ENCODE results near the gene PRMT6.
"Not testable (repeated sequence)": the region's sequence is repeated elsewhere in the genome, so short reads cannot be mapped to it uniquely, and the experiment has no call there.

Gene PRMT6

DNA sequence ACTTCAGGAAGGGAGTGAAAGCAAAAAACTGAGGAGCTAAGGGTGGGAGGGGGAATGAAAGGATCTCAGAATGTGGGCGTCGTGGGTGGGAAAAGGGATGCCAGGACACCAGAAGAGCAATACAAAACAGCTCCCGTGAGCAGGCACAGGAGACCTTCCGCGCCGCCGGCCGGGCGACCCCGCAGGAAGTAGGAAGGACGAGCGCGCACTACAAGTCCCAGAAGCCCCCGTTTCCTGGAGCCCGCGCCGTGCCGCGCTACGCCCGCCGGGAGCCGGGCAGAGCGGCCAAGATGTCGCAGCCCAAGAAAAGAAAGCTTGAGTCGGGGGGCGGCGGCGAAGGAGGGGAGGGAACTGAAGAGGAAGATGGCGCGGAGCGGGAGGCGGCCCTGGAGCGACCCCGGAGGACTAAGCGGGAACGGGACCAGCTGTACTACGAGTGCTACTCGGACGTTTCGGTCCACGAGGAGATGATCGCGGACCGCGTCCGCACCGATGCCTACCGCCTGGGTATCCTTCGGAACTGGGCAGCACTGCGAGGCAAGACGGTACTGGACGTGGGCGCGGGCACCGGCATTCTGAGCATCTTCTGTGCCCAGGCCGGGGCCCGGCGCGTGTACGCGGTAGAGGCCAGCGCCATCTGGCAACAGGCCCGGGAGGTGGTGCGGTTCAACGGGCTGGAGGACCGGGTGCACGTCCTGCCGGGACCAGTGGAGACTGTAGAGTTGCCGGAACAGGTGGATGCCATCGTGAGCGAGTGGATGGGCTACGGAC lies at the start of gene PRMT6:
Gene PRMT6, plus strand, starts transcription at position 249 of the 771 bp plus-strand sequence. Its CDS starts 42 bp downstream, at position 291.
- DNase-seq = peak; percentile 95

DNA sequence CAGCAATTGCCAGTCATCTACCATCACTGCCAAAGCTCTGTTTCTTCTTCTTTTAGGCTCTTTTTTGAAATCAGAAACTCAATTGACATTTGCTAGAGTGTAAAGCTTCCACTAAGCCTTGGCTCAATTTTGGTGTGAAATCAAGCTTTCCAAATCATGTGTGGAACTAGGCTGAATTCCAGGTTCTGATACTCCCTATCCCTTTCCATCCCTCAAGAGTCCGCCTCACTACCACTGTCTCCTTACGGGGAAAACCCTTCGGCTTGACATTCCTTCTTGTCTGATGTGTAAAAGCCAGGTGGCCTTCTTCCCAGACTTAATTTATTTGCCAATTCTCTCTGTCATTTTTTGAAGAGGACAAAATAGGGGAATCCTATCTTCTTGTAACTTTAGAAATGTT lies 47.2 kb upstream of the PRMT6 start:
- no peak for DNase-seq

DNA sequence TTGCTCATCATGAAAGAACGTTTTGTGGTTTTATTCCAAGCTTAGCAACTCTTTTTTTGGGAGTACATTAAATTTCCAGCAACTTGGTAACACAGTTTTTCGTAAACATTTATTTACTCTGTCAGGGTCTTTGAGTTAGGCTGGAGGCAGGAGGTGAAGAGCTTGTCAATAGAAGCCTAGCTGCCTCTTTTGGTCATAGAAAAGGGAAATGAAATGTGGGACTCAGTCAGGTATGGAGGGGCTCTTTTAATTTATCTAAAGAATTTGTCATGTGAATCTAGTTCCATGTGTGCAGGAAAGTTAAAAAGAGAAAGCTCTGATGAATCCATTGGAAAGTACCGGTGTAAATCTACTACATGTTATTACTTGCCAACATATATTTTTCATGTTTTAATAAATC lies 45.9 kb upstream of the PRMT6 start:
- DNase-seq = no peak

DNA sequence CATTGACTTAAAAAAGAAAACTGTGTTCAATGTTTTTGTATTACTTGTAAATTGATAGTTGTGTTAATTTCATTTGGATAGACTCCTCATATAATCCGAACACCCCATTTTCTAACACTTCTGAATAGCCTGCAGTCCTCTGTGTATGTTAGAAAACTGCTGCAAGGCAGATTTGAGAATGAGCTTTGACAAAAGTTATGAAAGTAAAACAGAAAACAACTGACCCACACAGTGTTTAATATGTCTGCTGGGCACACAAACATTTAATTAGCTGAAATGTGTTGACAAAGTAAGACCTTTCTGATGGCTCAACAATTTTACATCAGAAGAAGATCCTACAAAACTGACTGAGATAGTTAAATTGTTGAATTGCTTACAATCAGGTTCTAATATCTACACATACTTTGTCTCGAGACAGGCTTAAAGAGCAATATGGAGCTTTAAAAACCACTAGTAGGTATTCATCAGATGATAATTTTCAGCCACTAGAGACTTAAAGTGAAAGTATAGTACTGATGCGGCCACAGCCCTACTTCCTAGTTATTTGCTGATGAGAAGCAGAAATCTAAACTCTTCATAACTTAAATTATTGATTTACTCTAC lies 40.0 kb upstream of the PRMT6 start:
- no peak for DNase-seq

DNA sequence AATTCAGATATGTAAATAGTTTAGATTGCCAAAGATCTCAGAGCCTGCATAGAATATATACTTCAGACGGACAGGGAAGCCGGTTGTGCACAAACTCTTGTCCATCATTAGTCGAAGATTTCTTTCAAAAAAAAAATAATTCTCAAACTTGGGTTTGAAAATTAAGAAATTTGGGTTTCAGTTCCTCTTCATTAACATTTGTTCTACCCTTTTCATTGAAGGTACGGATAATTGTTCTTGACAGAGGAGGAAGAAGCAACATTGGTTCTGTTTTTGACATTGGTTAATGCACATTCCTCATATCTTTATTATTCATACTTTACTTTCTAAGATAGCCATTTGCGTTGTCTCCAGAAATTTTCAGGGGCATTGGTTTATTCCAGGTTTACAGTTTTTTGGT lies 38.0 kb upstream of the PRMT6 start:
- DNase-seq = no peak

DNA sequence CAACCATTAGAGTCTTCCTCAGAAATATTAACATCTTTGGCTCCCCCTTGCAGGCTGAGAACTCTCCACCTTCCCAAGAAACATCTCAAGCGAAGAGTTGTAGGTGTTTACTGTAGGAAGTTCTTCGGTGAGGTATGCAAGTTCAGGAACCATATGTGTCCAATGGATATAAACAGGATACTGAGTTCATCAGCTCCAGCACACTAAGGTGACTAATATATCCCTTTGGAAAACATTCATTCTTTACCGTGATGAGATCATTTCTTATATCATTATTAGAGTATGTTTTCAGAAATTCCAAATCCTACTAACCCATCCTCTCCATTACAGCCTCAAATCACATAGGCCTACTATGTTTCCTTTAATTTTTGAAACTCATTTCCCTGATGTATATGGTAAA lies 37.3 kb upstream of the PRMT6 start:
- DNase-seq = no peak

DNA sequence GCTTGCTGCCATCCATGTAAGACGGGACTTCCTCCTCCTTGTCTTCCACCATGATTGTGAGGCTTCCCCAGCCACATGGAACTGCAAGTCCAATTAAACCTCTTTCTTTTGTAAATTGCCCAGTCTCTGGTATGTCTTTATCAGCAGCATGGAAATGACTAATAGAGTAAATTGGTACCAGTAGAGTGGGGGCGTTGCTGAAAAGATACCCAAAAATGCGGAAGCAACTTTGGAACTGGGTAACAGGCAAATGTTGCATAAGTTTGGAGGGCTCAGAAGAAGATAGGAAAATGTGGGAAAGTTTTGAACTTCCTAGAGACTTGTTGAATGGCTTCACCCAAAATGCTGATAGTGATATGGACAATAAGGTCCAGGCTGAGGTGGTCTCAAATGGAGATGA lies 17.6 kb upstream of the PRMT6 start:
- DNase-seq = not testable (repeated sequence)

DNA sequence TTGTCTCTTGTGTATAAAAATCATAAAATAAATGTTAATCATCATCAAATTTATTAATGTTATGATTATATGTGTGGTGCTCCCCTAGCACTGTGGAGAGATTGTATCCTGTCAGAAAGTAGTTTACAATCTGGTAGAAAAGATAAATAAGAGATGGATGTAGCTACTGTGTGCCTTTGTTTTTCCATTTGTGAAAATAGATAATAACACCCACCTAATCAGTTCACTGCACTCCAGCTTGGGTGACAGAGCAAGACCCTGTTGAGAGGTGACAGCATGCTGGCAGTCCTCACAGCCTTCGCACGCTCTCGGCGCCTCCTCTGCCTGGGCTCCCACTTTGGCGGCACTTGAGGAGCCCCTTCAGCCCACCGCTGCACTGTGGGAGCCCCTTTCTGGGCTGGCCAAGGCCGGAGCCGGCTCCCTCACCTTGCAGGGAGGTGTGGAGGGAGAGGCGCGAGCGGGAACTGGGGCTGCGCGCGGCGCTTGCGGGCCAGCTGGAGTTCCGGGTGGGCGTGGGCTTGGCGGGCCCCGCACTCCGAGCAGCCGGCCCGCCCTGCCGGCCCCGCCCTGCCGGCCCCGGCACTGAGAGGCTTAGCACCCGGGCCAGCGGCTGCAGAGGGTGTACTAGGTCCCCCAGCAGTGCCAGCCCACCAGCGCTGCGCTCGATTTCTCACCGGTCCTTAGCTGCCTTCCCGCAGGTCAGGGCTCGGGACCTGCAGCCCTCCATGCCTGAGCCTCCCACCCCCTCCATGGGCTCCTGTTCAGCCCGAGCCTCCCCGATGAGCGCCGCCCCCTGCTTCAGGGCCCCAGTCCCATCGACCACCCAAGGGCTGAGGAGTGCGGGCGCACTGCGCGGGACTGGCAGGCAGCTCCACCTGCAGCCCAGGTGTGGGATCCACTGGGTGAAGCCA lies 11.9 kb upstream of the PRMT6 start:
- DNase-seq = not testable (repeated sequence)

DNA sequence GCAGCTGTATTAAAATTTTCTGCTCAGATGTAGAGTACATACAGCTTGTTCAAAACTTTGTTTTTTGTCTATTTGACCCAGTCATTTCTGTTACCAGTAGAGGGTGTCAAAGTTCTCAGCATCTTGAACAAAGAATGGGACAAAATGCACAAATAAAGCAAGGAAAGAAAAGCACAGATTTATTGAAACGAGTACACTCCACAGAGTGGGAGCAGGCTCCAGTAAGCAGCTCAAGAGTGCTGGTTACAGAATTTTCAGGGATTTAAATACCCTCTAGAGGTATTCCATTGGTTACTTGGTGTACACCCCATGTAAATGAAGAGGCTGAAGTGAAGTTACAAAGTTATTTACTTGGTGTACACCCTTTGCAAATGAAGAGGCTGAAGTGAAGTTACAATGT lies 8.9 kb upstream of the PRMT6 start:
- DNase-seq = no peak

DNA sequence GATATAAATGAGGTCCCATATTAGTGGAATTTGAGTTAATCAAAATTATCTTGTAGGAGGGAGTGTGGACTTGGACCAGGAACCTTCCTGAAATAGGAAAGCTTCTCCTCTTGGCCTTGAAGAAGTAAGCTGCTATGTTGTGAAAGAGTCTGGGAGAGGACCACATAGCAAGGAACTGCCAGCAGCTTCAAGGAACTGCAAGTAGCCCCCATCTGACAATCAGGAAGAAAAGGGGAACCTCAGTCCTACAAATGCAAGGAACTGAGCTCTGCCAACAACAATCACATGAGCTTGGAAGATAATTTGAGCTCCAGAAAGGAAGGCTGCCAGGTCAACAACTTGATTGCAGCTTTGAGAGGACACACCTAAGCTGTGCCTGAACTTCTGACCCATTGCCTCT lies 8.2 kb upstream of the PRMT6 start:
- DNase-seq = peak; percentile 10

DNA sequence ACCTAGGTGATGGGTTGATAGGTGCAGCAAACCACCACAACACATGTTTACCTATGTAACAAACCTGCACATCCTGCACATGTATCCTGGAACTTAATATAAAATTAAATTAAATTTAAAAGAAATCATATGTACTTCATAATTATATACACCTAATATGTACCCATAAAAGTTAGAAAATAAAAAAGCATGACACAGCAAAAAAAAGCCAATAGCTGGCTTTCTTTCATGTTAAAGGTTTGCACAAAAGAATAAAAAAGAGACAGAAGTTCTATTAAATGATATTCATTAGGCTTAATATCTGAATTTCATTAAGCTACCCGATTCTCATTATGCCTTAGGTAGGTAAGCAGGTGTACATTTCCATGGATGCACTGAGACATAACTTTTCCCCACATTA lies 5.2 kb upstream of the PRMT6 start:
- DNase-seq = no peak

DNA sequence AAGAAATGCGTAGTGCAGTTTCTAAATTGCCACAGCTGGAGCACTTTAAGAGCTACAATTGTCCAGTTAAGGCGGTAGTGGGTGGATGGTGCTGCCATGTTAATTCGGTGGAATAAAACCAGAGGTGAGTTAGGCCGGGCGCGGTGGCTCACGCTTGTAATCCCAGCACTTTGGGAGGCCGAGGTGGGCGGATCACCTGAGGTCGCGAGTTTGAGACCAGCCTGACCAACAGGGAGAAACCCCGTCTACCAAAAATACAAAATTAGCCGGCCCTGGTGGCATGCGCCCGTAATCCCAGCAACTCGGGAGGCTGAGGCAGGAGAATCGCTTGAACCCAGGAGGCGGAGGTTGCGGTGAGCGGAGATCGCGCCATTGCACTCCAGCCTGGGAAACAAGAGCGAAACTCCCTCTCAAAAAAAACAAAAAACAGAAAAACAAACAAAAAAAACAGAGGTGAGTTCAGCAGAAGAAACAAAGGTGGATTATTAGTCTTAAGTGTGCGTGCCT lies 502 bp upstream of the PRMT6 start:
- DNase-seq = not testable (repeated sequence)

DNA sequence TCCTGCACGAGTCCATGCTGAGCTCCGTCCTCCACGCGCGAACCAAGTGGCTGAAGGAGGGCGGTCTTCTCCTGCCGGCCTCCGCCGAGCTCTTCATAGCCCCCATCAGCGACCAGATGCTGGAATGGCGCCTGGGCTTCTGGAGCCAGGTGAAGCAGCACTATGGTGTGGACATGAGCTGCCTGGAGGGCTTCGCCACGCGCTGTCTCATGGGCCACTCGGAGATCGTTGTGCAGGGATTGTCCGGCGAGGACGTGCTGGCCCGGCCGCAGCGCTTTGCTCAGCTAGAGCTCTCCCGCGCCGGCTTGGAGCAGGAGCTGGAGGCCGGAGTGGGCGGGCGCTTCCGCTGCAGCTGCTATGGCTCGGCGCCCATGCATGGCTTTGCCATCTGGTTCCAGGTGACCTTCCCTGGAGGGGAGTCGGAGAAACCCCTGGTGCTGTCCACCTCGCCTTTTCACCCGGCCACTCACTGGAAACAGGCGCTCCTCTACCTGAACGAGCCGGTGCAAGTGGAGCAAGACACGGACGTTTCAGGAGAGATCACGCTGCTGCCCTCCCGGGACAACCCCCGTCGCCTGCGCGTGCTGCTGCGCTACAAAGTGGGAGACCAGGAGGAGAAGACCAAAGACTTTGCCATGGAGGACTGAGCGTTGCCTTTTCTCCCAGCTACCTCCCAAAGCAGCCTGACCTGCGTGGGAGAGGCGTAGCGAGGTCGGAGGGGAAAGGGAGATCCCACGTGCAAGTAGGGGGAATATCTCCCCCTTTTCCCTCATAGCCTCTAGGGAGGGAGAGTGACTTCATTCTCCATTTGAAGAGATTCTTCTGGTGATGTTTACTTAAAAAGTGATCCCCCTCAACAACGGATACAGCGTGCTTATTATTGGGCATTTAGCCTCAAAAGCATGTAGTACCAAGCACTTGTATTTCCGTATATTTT lies 991 bp downstream of the PRMT6 start:
- peak; percentile 83 for DNase-seq

DNA sequence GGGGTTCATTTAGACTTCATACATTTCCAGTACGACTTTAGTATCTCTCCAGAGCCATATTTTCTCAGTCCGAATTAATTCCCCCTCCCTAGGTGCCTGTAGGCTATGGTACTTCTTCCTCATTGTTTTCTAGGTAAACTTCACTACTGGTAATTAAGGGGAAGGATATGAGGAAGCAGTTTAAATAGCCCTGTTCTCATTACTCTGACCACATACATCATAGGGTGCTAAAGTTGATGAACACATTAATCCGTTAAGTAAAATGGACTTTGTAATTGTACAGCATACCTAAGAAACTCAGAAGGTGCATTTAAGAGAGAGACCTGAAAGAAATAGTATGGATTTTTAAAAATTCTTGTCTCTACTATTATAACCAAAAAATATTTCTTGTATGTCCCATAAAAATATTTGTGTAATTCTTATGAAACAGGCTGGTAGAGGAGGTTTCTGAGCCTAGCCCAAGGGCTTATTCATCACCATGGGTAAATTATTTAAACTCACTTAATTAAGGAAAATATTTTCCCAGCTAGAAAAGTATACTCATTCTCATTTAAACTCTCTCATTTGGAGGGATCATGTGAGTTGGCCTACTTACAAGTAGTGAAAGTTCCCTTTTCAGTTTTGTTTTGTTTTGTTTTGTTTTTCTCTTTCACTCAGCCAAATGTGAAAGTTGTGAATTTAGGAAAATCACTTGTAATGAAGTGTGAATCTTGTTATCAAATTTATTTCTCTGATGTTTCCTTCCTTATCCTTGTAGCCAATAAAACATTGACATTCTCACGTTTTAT lies 2.0 kb downstream of the PRMT6 start:
- peak; percentile 32 for DNase-seq

DNA sequence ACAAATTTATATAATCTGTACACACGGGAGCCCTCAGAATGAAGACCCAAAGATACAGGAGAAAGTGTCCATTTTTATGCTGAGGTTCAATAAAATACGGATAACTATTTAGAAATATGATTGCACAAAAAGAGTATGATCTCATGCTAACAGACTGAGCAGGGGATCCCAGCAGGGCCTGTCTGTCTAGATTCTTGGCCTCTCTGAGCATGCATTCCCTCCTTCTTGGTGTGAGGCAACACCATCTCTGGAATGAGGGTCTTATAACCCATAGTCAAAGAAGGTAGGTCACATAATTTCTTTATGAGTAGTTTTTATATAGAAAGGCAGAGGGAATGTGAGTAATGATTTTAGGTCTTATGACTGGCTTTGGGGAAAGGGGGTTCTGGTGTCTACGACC lies 5.4 kb downstream of the PRMT6 start:
- no peak for DNase-seq

DNA sequence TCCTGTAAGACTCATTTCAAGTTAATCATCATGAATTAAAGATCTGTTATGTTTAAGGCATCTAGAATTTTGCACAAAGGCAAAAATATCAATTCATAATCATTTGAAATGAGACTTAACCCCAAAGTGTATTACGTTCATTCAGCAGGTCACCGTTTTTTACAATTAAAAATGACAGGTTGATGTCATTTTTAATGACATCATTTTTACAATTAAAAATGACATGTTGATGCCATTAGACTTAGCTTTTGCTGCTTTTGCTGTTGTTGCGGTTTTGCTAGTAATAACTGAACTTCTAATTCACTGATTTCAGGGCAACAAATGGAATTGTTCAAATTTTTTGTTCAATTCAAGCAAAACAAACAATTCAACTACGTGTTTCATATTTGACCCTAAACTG lies 17.0 kb downstream of the PRMT6 start:
- no peak for DNase-seq

DNA sequence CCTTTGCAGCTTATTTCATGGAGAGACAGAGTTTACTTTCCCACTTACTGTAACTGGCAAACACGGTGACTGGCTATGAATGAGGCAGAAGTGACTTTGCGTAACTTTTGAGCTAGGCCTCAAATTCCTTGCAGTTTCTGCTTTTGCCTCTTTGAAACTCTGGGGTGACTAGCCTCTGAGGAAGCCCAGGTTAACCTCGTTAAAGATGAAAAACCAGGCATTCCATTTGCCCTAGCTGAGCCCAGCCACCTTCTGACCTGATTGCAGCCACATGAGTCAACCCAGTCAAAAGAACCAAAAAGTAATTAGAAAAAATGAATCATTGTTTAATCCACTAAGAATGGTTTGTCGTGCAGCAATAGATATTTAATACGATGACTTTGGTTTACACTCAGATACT lies 20.4 kb downstream of the PRMT6 start:
- DNase-seq = no peak

DNA sequence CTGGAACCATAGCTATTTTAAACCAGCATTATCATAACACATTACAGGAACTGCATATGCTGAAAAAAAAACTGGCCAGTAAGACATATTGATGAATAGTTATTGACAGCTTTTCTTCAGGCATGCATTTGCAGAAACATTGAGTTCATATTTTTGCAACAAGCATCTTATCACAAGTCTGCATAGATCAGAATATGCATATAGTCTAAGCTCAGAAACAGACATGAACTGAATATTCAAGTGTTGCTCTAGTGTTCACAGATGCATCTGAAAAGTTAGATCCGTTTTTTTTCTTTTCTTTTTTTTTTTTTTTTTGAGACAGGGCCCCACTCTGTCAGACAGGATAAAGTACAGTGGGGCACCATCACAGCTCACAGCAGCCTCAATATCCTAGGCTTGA lies 22.8 kb downstream of the PRMT6 start:
- no peak for DNase-seq

DNA sequence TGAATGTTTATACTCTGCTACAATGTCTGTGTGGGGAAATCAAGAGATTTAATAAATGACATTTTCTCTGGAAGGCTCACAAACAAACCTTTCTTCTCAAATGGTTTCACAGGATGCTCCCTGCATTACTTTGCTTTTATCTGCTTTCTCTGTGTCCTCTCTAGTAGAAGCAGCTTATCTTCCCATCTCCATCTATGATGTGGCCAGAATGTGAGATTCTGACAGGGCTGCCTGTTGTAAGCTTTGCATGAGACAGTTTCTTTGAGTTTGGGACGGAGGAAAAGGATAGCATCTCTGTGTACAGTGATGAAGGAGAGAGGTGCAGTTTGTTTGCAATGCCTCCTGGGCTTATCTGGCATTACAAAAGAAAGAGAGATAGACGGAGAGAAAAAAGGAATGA lies 24.6 kb downstream of the PRMT6 start:
- no peak for DNase-seq

DNA sequence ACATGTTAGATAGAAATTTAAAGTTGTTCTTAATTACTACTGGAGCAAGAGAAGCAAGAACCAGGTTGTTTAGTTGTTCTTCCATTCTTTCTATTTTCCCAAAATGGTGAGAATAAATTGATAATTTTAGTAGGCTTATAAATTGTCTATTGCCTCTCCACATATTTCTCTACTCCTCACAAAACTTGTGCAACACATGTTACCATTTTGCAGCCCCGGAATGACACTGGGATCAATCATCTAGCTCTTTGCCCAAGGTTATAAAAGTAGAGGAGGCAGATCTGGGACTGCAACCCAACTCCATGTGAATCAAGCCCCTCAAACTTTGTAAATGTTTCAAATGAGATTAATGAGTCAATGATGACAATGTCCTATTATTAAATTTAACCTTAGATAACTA lies 34.9 kb downstream of the PRMT6 start:
- DNase-seq = no peak

DNA sequence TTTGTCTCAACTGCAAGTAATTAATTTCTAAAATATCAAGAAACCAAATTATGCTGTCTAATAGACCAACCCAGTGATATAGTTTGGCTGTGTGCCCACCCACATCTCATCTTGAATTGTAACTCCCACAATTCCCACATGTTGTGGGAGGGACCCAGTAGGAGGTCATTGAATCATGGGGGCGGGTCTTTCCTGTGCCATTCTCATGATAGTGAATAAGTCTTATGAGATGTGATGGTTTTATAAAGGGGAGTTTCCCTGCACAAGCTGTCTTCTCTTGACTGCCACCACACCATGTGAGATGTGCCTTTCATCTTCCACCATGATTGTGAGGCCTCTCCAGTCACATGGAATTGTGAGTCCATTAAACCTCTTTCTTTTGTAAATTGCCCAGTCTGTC lies 36.9 kb downstream of the PRMT6 start:
- not testable (repeated sequence) for DNase-seq

DNA sequence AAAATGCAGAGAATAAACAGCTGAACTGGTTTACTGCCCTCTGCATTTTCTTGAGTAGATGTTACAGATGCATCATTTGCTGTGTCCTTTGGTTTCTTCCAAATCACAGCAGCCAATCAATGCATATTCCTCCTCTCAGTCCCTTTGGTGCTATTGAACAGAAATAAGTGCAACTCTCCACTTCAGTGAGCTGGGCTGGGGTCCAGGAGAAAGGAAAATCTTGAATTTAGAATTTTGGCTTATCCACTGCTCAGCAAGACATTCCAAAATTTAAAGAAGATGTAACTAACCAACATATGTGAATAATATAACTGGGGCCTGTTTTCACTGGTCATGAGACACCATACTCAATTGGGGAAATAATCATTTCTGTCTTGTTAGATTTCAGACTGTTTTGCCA lies 39.2 kb downstream of the PRMT6 start:
- no peak for DNase-seq

Measured in hematopoietic multipotent progenitor cell treated with erythropoietin and hydrocortisone succinate and interleukin-3 and kit ligand, for 4 days (in vitro differentiated cells).